Adipocyte (in vitro differentiated cells): Measurements from ENCODE around the gene ZNF516.
"Not testable (repeated sequence)": the region's sequence is repeated elsewhere in the genome, so short reads cannot be mapped to it uniquely, and the experiment has no call there.

Experiments
- DNase-seq: peaks from one replicate; pipeline ENCODE4 v3.0.0-alpha.2; 2015; ENCODE audit warnings: low read depth
- H3K27me3 ChIP-seq: replicated peaks from 2 replicates; pipeline ENCODE4 v1.7.0; 2013; ENCODE audit warnings: mild to moderate bottlenecking, low read length, moderate library complexity; ENCODE audit not compliant: control insufficient read depth, insufficient read depth
- H3K36me3 ChIP-seq: 2 replicates; pipeline ENCODE4 v1.7.0; 2013; ENCODE audit warnings: low read length, mild to moderate bottlenecking, moderate library complexity; ENCODE audit not compliant: control insufficient read depth, insufficient read depth, severe bottlenecking
- H3K4me1 ChIP-seq: 2 replicates; pipeline ENCODE4 v1.7.0; 2013; ENCODE audit warnings: mild to moderate bottlenecking, low read length, moderate library complexity; ENCODE audit not compliant: control insufficient read depth, insufficient read depth
- H3K4me3 ChIP-seq: 2 replicates; pipeline ENCODE4 v1.7.0; 2013; ENCODE audit warnings: mild to moderate bottlenecking, low read length, moderate library complexity
- H3K9ac ChIP-seq: 2 replicates; pipeline ENCODE4 v1.7.0; 2013; ENCODE audit warnings: mild to moderate bottlenecking, low read length, moderate library complexity
- H3K9me3 ChIP-seq: 2 replicates; pipeline ENCODE4 v1.7.0; 2013; ENCODE audit warnings: mild to moderate bottlenecking, low read length, moderate library complexity; ENCODE audit not compliant: control insufficient read depth

The ZNF516 gene, protein sequence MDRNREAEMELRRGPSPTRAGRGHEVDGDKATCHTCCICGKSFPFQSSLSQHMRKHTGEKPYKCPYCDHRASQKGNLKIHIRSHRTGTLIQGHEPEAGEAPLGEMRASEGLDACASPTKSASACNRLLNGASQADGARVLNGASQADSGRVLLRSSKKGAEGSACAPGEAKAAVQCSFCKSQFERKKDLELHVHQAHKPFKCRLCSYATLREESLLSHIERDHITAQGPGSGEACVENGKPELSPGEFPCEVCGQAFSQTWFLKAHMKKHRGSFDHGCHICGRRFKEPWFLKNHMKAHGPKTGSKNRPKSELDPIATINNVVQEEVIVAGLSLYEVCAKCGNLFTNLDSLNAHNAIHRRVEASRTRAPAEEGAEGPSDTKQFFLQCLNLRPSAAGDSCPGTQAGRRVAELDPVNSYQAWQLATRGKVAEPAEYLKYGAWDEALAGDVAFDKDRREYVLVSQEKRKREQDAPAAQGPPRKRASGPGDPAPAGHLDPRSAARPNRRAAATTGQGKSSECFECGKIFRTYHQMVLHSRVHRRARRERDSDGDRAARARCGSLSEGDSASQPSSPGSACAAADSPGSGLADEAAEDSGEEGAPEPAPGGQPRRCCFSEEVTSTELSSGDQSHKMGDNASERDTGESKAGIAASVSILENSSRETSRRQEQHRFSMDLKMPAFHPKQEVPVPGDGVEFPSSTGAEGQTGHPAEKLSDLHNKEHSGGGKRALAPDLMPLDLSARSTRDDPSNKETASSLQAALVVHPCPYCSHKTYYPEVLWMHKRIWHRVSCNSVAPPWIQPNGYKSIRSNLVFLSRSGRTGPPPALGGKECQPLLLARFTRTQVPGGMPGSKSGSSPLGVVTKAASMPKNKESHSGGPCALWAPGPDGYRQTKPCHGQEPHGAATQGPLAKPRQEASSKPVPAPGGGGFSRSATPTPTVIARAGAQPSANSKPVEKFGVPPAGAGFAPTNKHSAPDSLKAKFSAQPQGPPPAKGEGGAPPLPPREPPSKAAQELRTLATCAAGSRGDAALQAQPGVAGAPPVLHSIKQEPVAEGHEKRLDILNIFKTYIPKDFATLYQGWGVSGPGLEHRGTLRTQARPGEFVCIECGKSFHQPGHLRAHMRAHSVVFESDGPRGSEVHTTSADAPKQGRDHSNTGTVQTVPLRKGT

DNA sequence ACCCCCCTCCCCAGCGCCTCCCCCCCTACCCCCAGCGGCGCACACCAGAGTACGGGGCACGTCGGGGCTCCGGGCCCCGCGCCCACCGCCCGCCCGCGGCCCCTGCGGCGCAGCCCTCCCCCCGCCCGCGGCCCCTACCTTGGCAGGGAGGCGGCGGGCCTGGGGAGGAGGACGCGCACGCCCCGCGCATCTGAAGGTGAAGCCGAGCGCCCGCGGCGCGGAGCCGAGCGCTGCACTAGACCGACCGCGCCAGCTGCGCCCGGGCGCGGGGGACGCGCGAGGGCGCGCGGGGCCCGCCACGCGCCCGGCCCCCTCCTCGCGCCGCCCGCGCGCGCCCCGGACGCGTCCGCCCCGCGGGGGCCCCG lies at the start of gene ZNF516:
Gene ZNF516 (minus strand): TSS at position 237 of the 365 bp plus-strand sequence. CDS start 52,188 bp downstream, outside the sequence.
- no peaks in the 10 kb centered on the region for H3K36me3 ChIP-seq
- peak within 1 kb of the TSS; percentile 87 for H3K4me3 ChIP-seq
- no peaks in the 10 kb centered on the region for H3K27me3 ChIP-seq
- peaks cover 4% of the 10 kb centered on the region for H3K4me1 ChIP-seq
- H3K9me3 ChIP-seq, result no peaks in the 10 kb centered on the region
- peak within 1 kb of the TSS; percentile 86 for H3K9ac ChIP-seq
- DNase-seq, result peak; percentile 75

DNA sequence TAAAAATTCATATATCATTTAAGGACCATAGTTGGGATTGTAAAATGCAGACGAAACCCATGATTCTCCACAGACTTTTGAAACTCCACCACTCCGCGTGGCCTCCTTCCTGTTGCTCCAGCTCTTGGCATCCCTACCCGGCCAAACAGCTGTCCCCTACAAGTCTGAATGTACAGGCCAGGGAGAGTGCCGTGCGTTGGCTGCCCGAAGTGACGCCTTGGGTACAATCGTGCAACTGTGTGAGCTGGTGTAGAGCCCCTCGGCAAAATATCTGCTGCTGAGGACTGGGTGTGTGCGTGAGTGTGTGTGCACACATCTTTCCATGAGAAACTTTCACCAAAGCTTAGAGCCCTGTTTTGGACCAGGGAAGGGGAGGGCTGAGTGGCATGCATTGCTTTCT lies 43.8 kb upstream of the ZNF516 start:
- H3K9me3 ChIP-seq, result no peaks in the 10 kb centered on the region
- H3K9ac ChIP-seq, result no peak overlapping the region
- no peak overlapping the region for H3K4me3 ChIP-seq
- H3K4me1 ChIP-seq, result no peaks in the 10 kb centered on the region
- no peaks in the 10 kb centered on the region for H3K36me3 ChIP-seq
- H3K27me3 ChIP-seq, result peaks cover 16% of the 10 kb centered on the region
- DNase-seq, result no peak

DNA sequence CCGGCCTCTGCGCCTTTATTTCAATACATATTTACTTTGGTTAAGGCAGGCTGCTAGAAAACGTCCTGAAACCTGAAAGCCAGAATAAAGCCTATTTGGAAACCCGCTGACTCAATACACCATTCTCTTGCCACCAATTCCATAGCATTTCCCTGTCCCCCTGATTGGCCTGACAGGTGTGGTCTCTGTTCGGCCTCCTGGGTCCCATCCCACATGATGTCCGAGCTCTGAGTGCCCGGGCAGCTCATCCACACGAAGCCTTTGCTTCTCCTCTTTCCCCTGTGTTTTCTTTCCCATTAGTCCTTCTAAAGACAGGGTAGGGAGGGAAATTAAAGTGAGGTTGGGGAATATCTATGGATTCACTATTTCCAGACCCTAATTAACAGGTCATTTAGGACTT lies 42.6 kb upstream of the ZNF516 start:
- no peaks in the 10 kb centered on the region for H3K9me3 ChIP-seq
- H3K27me3 ChIP-seq, result peaks cover 11% of the 10 kb centered on the region
- H3K4me1 ChIP-seq, result no peaks in the 10 kb centered on the region
- no peaks in the 10 kb centered on the region for H3K36me3 ChIP-seq
- DNase-seq, result no peak
- no peak overlapping the region for H3K4me3 ChIP-seq
- H3K9ac ChIP-seq, result no peak overlapping the region

DNA sequence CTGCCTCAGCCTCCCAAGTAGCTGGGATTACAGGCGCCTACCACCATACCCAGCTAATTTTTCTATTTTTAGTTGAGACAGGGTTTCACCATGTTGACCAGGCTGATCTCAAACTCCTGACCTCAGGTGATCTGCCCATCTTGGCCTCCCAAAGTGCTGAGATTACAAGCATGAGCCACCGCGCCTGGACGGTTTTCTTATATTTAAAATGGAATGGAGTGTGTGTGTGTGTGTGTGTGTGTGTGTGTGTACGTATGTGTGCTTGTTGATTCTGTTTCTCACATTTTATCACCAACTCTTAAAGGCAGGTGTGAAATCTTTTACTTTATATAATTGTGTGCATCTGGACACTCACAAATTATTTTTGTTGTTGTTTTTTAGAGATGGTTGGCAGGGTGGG lies 41.6 kb upstream of the ZNF516 start:
- not testable (repeated sequence) for H3K36me3 ChIP-seq, H3K4me1 ChIP-seq, H3K9ac ChIP-seq, H3K9me3 ChIP-seq, H3K4me3 ChIP-seq, DNase-seq
- H3K27me3 ChIP-seq, result peaks cover 11% of the 10 kb centered on the region

GRCh38 chr18:76532875-76533274 lies 37.8 kb upstream of the ZNF516 start:
- no peak for DNase-seq
- peaks cover 9% of the 10 kb centered on the region for H3K4me1 ChIP-seq
- no peaks in the 10 kb centered on the region for H3K36me3 ChIP-seq
- H3K27me3 ChIP-seq, result no peaks in the 10 kb centered on the region
- no peaks in the 10 kb centered on the region for H3K9me3 ChIP-seq
- no peak overlapping the region for H3K4me3 ChIP-seq
- no peak overlapping the region for H3K9ac ChIP-seq

DNA sequence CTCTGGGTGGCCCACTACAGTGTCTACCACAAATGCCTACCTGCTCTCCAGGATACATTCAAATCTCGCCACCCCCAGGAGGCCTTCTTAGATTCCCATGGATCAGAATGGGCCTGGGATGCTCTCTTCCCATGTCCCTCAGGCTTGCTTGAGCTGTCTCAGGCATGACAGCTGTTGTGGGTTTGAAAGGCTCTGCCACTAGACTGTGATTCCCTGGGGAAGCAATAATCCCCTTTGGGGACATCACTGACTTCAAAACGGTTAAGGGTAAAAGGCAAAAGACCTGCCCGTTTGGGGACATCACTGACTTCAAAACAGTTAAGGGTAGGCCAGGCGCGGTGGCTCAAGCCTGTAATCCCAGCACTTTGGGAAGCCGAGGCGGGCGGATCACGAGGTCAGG lies 35.8 kb upstream of the ZNF516 start:
- Histone ChIP-seq H3K9me3 (no peaks in the 10 kb centered on the region), H3K27me3 (no peaks in the 10 kb centered on the region), H3K4me3 (no peak overlapping the region), H3K36me3 (no peaks in the 10 kb centered on the region), H3K4me1 (peaks cover 9% of the 10 kb centered on the region), H3K9ac (no peak overlapping the region)
- no peak for DNase-seq

DNA sequence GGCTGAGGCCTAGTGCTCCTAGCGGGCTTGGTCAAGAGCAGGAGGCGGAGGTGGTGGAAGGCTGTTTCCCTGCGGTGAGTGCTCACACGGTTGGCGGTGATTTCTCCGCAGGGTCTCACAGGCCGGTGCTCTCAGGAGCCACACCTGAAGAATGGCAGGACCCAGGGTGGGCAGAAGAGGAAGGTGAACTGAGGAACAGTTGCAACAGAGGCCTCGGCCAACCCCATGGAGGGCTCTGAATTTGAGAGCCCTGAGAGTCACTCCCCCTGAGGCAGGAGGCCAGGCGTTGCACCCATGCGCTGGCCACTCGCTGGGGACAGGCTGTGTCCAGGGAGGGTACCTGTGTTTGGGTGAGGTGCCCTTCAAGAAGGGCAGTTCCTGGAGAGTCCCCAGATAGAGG lies 35.3 kb upstream of the ZNF516 start:
- Histone ChIP-seq H3K9ac (no peak overlapping the region), H3K27me3 (no peaks in the 10 kb centered on the region), H3K9me3 (no peaks in the 10 kb centered on the region), H3K4me1 (peaks cover 9% of the 10 kb centered on the region), H3K36me3 (no peaks in the 10 kb centered on the region), H3K4me3 (no peak overlapping the region)
- no peak for DNase-seq

GRCh38 chr18:76529433-76529811 lies 34.4 kb upstream of the ZNF516 start:
- H3K27me3 ChIP-seq, result no peaks in the 10 kb centered on the region
- H3K9ac ChIP-seq, result no peak overlapping the region
- H3K4me3 ChIP-seq, result peak overlapping the region; percentile 76
- DNase-seq, result no peak
- H3K36me3 ChIP-seq, result no peaks in the 10 kb centered on the region
- H3K4me1 ChIP-seq, result peaks cover 9% of the 10 kb centered on the region
- no peaks in the 10 kb centered on the region for H3K9me3 ChIP-seq

DNA sequence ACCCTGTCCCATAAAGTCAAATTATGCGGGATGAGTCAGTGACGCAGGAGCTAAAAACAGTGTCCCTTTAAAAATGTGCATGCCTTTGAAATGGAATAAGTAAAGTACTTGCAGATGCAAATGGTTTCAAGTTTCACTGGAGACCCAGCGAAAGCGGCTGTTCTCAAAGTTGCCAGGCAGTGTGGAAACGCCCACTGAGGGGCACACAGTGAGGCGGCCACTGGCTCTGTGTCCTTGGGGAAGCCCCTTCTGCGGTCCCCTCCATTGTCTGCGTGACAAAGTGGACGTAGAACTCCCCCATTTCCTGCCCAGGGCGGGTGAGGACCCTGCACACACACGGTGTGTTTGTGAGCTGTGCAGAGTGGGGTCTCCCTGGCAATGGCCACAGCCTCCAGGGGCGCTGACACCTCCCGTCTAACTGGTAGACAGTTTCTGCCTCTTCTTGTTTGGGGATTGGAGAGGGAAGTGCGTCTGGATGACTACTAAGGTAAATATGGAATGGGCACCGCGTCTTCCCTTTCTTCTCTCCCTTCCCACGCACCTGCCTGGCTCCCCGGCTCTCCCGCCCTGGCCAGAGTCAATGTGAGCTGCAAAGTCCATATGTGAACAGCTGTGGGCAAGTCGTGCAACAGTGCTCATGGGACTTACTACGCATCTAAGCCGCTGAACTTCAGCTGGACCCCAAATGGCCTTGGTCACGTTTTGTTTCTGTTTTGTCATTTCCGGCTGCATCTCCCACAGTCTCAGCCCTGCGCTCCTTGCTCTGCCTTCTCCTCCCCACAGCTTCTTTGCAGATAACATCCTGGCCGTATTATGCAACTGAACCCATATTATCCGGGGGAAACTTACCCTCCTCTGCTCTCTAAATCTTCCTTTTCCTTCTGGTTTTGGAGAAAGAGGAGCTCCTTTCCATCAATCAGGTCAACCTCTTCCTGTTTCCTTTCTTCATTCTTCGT lies 33.7 kb upstream of the ZNF516 start:
- Histone ChIP-seq H3K36me3 (no peaks in the 10 kb centered on the region), H3K4me1 (peaks cover 9% of the 10 kb centered on the region), H3K27me3 (no peaks in the 10 kb centered on the region), H3K9me3 (no peaks in the 10 kb centered on the region), H3K4me3 (peak overlapping the region; percentile 76), H3K9ac (peak overlapping the region; percentile 18)
- peak; percentile 84 for DNase-seq

- no peaks in the 10 kb centered on the region for H3K36me3 ChIP-seq
- no peaks in the 10 kb centered on the region for H3K27me3 ChIP-seq
- H3K9ac ChIP-seq, result no peak overlapping the region
- no peaks in the 10 kb centered on the region for H3K9me3 ChIP-seq
- H3K4me1 ChIP-seq, result peaks cover 9% of the 10 kb centered on the region
- no peak for DNase-seq
- no peak overlapping the region for H3K4me3 ChIP-seq
These were observed 30.9 kb upstream of the ZNF516 start for GRCh38 chr18:76525911-76526310.
